SK-N-MC (cell line): ENCODE measurements around the gene TTLL3.

Experiments used
- EZH2 ChIP-seq: fragments of 200-600 bp; sonication (generic); IDR thresholded peaks from one replicate; pipeline ENCODE4 v1.6.1; 2017; ENCODE audit warnings: antibody characterized with exemption
- FOXP2 ChIP-seq: optimal IDR thresholded peaks from 2 replicates; pipeline ENCODE3; 2011; ENCODE audit warnings: mild to moderate bottlenecking, moderate library complexity; ENCODE audit not compliant: insufficient read depth; ENCODE audit errors: extremely low read length, control extremely low read depth
- POLR2AphosphoS5 ChIP-seq: IDR thresholded peaks from 2 replicates; pipeline ENCODE4 v1.6.1; 2012; ENCODE audit warnings: mild to moderate bottlenecking, low read depth, low read length, borderline replicate concordance

- no peak for TF ChIP-seq EZH2
- no peak for TF ChIP-seq POLR2AphosphoS5
- no peak for TF ChIP-seq FOXP2
Observed at GRCh38 chr3:9817436-9817835, 7.4 kb downstream of the TTLL3 start.
